Thyroid gland (tissue), 4 donors: ENCODE measurements around the gene CSMD2.

Experiments
- CTCF ChIP-seq, 6 experiments: fragments of 200-600 bp in 3 of 6; fragments of 450-650 bp in 3 of 6; sonication (generic) in 3 of 6; IDR thresholded peaks; one replicate each; pipeline ENCODE4 v1.5.1; 2016 to 2019; ENCODE audit warnings: antibody characterized with exemption in 6 of 6, mild to moderate bottlenecking in 2 of 6, inconsistent platforms in 1 of 6, moderate library complexity in 1 of 6
- POLR2A ChIP-seq, 2 donors: fragments of 450-650 bp; IDR thresholded peaks; one replicate each; pipeline ENCODE4 v1.6.1; 2017; ENCODE audit warnings: antibody characterized with exemption in 2 of 2, mild to moderate bottlenecking in 2 of 2, moderate library complexity in 1 of 2

GRCh38 chr1:33810571-33810970 lies 354.5 kb downstream of the CSMD2 start:
- TF ChIP-seq CTCF (IDR thresholded peaks at IDR 0.05) (no peak), POLR2A (IDR thresholded peaks at IDR 0.05) (no peak)
